C4-2B (cell line): ENCODE measurements around the gene TMEM132D.

Source experiments
- ZFX ChIP-seq: fragments of 450-650 bp; IDR thresholded peaks from 2 replicates; pipeline ENCODE4 v1.6.1; 2017
- TF ChIP-seq, protein P1 (sequence below): fragments of 450-650 bp; conservative IDR thresholded peaks from 2 replicates; pipeline ENCODE4 v1.5.1; 2017; ENCODE audit warnings: mild to moderate bottlenecking

DNA sequence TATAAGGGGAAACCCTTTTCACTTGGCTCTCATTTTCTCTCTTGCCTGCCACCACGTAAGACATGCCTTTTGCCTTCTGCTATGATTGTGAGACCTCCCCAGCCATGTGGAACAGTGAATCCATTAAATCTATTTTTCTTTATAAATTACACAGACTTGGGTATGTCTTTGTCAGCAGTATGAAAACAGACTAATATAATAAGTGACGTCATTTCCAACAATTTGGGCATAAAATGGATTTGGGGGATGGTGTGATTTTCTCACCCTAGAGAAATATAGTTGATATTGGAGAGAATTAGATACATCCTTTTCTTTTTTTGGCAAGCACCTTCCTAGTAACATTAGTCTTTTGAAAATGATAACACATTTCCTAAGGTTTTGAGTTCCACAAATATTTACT is 490.5 kb downstream of the TMEM132D start:
- TF ChIP-seq, protein P1, sequence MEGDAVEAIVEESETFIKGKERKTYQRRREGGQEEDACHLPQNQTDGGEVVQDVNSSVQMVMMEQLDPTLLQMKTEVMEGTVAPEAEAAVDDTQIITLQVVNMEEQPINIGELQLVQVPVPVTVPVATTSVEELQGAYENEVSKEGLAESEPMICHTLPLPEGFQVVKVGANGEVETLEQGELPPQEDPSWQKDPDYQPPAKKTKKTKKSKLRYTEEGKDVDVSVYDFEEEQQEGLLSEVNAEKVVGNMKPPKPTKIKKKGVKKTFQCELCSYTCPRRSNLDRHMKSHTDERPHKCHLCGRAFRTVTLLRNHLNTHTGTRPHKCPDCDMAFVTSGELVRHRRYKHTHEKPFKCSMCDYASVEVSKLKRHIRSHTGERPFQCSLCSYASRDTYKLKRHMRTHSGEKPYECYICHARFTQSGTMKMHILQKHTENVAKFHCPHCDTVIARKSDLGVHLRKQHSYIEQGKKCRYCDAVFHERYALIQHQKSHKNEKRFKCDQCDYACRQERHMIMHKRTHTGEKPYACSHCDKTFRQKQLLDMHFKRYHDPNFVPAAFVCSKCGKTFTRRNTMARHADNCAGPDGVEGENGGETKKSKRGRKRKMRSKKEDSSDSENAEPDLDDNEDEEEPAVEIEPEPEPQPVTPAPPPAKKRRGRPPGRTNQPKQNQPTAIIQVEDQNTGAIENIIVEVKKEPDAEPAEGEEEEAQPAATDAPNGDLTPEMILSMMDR: no peak
- no peak for TF ChIP-seq ZFX
